Keratinocyte (primary cell): ENCODE results near the gene PRR13.
"Not testable (repeated sequence)": the region's sequence is repeated elsewhere in the genome, so short reads cannot be mapped to it uniquely, and the experiment has no call there.

Experiments
- EZH2 ChIP-seq: IDR thresholded peaks from one replicate; pipeline ENCODE4 v1.6.1; 2012; ENCODE audit warnings: inconsistent platforms, mild to moderate bottlenecking, low read length, moderate library complexity
- TF ChIP-seq, protein P1 (sequence below), 3 experiments: IDR thresholded peaks in 1 of 3; conservative IDR thresholded peaks in 1 of 3; optimal IDR thresholded peaks in 1 of 3; 2 replicates in 2 of 3; 3 replicates in 1 of 3; pipeline versions ENCODE3 to v1.5.1; 2011; ENCODE audit warnings: low read length in 3 of 3, mild to moderate bottlenecking in 3 of 3, moderate library complexity in 2 of 3, control low read depth in 1 of 3, inconsistent platforms in 1 of 3; ENCODE audit not compliant: insufficient read depth in 2 of 3; ENCODE audit errors: extremely low read depth in 1 of 3

DNA sequence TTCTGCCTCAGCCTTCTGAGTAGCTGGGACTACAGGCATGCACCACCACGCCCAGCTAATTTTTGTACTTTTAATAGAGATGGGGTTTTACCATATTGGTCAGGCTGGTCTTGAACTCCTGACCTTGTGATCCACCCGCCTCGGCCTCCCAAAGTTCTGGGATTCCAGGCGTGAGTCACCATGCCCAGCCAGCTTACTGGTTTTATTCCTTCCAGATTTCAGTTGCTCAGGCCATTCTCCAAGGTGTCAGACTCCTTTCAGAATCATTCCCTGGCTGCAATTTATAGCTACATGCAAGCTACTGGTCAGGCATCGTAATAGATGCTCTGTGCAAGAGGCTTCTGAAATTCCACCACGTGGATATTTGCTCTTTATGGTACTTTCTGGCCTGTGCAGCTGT lies 39.9 kb downstream of the PRR13 start:
- TF ChIP-seq, protein P1, sequence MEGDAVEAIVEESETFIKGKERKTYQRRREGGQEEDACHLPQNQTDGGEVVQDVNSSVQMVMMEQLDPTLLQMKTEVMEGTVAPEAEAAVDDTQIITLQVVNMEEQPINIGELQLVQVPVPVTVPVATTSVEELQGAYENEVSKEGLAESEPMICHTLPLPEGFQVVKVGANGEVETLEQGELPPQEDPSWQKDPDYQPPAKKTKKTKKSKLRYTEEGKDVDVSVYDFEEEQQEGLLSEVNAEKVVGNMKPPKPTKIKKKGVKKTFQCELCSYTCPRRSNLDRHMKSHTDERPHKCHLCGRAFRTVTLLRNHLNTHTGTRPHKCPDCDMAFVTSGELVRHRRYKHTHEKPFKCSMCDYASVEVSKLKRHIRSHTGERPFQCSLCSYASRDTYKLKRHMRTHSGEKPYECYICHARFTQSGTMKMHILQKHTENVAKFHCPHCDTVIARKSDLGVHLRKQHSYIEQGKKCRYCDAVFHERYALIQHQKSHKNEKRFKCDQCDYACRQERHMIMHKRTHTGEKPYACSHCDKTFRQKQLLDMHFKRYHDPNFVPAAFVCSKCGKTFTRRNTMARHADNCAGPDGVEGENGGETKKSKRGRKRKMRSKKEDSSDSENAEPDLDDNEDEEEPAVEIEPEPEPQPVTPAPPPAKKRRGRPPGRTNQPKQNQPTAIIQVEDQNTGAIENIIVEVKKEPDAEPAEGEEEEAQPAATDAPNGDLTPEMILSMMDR (optimal IDR thresholded peaks at IDR 0.05 in 1 of 3, IDR thresholded peaks at IDR 0.05 in 1 of 3, conservative IDR thresholded peaks at IDR 0.05 in 1 of 3; ENCODE audit: extremely low read depth in 1 of 3, insufficient read depth in 2 of 3, low read length in 3 of 3) = not testable (repeated sequence)
- TF ChIP-seq EZH2 = not testable (repeated sequence)
